ENCODE measurements around the gene ZNF425. TPM values are rescaled to one million over a fixed set of nuclear protein-coding genes. Genes with fewer than 3 reads are reported as not detected.

The ZNF425 gene
- total and polyA plus RNA-seq, 9 of the 15 experiments (the other 6 are each of a cell fraction or from before 2014, with no cell fraction given), result 0.03 to 0.89 (median 0.54) TPM

DNA sequence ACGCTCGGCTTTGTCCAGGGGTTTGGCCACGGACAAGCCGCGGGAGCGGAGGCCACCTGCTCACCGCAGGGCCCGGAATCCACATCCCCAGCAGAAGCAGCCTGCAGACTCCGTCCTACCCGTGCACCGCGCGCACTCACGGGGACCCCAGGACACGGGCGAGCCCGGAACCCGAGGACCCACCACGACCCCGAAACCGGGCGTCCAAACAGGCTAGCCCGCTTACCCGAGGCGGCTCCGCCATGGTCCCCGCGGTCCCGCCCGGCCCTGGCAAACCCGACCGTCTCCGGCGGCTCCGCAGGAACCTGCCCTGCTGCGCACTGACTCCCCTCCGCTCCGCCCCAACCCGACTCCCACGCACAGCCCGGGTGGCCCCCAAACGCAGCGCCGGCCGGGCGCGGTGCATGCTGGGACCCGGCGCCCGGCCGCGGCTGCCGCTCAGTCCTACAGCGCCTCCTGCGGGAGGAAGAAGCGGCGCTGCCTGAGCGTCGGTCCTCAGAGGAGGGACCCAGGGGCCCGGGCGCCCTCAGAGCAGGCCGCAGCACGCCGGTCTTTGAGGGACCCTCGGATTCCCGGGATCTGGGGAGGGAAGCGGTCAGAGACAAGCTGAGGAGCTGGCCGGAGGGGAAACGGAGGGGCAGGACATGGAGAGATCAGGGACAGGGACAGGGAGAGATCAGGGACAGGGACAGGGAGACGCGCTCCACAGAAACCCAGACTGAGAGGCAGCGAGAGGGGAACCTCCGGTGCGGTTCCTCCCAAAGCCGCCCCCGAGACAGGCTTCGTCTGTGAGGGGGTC is 35.5 kb downstream of the ZNF425 start, which contains the start of gene ZNF786 (continued):
- no peak for TF ChIP-seq NFE2L1 (tag; IDR thresholded peaks at IDR 0.05; ENCODE audit: borderline replicate concordance, low read depth)
- TF ChIP-seq MAFK (IDR thresholded peaks at IDR 0.05; ENCODE audit: low read length), result no peak
- peak; percentile 39 for TF ChIP-seq BHLHE40 (IDR thresholded peaks at IDR 0.05; ENCODE audit: low read length)
- TF ChIP-seq, protein P1, sequence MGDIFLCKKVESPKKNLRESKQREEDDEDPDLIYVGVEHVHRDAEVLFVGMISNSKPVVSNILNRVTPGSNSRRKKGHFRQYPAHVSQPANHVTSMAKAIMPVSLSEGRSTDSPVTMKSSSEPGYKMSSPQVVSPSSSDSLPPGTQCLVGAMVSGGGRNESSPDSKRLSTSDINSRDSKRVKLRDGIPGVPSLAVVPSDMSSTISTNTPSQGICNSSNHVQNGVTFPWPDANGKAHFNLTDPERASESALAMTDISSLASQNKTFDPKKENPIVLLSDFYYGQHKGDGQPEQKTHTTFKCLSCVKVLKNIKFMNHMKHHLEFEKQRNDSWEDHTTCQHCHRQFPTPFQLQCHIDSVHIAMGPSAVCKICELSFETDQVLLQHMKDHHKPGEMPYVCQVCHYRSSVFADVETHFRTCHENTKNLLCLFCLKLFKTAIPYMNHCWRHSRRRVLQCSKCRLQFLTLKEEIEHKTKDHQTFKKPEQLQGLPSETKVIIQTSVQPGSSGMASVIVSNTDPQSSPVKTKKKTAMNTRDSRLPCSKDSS (IDR thresholded peaks at IDR 0.05; ENCODE audit: low read depth, partially characterized antibody), result no peak
- TF ChIP-seq GABPB2 (CRISPR knock-in tag; conservative IDR thresholded peaks at IDR 0.05), result no peak
- TF ChIP-seq, protein P2, sequence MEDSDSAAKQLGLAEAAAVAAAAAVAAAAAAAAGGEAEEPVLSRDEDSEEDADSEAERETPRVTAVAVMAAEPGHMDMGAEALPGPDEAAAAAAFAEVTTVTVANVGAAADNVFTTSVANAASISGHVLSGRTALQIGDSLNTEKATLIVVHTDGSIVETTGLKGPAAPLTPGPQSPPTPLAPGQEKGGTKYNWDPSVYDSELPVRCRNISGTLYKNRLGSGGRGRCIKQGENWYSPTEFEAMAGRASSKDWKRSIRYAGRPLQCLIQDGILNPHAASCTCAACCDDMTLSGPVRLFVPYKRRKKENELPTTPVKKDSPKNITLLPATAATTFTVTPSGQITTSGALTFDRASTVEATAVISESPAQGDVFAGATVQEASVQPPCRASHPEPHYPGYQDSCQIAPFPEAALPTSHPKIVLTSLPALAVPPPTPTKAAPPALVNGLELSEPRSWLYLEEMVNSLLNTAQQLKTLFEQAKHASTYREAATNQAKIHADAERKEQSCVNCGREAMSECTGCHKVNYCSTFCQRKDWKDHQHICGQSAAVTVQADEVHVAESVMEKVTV (CRISPR knock-in tag; IDR thresholded peaks at IDR 0.05), result peak; percentile 88
- 0 out of 2 replicates have a peak, but pooled peaks have one; percentile 33 for TF ChIP-seq ZNF165 (CRISPR knock-in tag; IDR thresholded peaks at IDR 0.05; ENCODE audit: borderline replicate concordance)
- peak; percentile 9 to 59; a peak in 3 of 4 replicates for TF ChIP-seq TBL1XR1 (IDR thresholded peaks at IDR 0.05; ENCODE audit: low read length in 2 of 2)
- no peak; the same call in 1 of the 2 replicates for TF ChIP-seq ZNF644 (tag; IDR thresholded peaks at IDR 0.05; ENCODE audit: low read depth)
- TF ChIP-seq, protein P3, sequence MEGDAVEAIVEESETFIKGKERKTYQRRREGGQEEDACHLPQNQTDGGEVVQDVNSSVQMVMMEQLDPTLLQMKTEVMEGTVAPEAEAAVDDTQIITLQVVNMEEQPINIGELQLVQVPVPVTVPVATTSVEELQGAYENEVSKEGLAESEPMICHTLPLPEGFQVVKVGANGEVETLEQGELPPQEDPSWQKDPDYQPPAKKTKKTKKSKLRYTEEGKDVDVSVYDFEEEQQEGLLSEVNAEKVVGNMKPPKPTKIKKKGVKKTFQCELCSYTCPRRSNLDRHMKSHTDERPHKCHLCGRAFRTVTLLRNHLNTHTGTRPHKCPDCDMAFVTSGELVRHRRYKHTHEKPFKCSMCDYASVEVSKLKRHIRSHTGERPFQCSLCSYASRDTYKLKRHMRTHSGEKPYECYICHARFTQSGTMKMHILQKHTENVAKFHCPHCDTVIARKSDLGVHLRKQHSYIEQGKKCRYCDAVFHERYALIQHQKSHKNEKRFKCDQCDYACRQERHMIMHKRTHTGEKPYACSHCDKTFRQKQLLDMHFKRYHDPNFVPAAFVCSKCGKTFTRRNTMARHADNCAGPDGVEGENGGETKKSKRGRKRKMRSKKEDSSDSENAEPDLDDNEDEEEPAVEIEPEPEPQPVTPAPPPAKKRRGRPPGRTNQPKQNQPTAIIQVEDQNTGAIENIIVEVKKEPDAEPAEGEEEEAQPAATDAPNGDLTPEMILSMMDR (IDR thresholded peaks at IDR 0.05 in 2 of 3, conservative IDR thresholded peaks at IDR 0.05 in 1 of 3; ENCODE audit: insufficient read depth in 2 of 3, low read depth in 1 of 3, low read length in 3 of 3), result peak; percentile 97 to 98 (median 98)
- peak; percentile 80 to 81 for TF ChIP-seq NRF1 (conservative IDR thresholded peaks at IDR 0.05 in 1 of 2, IDR thresholded peaks at IDR 0.05 in 1 of 2)
- TF ChIP-seq ZNF785 (CRISPR knock-in tag; IDR thresholded peaks at IDR 0.05), result no peak
- TF ChIP-seq U2AF2 (optimal IDR thresholded peaks at IDR 0.05; ENCODE audit: low read depth, low read length), result no peak
- TF ChIP-seq ZNF212 (CRISPR knock-in tag; IDR thresholded peaks at IDR 0.05), result no peak
- TF ChIP-seq, protein P4, sequence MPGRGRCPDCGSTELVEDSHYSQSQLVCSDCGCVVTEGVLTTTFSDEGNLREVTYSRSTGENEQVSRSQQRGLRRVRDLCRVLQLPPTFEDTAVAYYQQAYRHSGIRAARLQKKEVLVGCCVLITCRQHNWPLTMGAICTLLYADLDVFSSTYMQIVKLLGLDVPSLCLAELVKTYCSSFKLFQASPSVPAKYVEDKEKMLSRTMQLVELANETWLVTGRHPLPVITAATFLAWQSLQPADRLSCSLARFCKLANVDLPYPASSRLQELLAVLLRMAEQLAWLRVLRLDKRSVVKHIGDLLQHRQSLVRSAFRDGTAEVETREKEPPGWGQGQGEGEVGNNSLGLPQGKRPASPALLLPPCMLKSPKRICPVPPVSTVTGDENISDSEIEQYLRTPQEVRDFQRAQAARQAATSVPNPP (IDR thresholded peaks at IDR 0.05; ENCODE audit: borderline replicate concordance, insufficient read depth, insufficient read length), result no peak
- TF ChIP-seq, protein P5, sequence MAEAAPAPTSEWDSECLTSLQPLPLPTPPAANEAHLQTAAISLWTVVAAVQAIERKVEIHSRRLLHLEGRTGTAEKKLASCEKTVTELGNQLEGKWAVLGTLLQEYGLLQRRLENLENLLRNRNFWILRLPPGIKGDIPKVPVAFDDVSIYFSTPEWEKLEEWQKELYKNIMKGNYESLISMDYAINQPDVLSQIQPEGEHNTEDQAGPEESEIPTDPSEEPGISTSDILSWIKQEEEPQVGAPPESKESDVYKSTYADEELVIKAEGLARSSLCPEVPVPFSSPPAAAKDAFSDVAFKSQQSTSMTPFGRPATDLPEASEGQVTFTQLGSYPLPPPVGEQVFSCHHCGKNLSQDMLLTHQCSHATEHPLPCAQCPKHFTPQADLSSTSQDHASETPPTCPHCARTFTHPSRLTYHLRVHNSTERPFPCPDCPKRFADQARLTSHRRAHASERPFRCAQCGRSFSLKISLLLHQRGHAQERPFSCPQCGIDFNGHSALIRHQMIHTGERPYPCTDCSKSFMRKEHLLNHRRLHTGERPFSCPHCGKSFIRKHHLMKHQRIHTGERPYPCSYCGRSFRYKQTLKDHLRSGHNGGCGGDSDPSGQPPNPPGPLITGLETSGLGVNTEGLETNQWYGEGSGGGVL (CRISPR knock-in tag; IDR thresholded peaks at IDR 0.05), result no peak
- no peak for TF ChIP-seq NFYB (IDR thresholded peaks at IDR 0.05; ENCODE audit: extremely low read depth, insufficient read length)
- TF ChIP-seq FUS (optimal IDR thresholded peaks at IDR 0.05; ENCODE audit: low read depth, low read length), result no peak
- 0 out of 2 replicates have a peak, but pooled peaks have one; percentile 36 for TF ChIP-seq ZSCAN29 (IDR thresholded peaks at IDR 0.05)

Measured in K562 (cell line).